AG04450 (cell line): ENCODE measurements around the gene GAP43. TPM values are rescaled to one million over a fixed set of nuclear protein-coding genes. Genes with fewer than 3 reads are reported as not detected.

ENCODE experiments used
- CTCF ChIA-PET: fragments of 300-600, 350-600 bp; formaldehyde crosslinking; extraction: SDS; loops from one replicate; lab custom pipeline; 2022; ENCODE audit warnings: antibody characterized with exemption, inconsistent platforms; lab: Charles Lee
- POLR2A ChIA-PET: fragments of 350-600 bp; formaldehyde crosslinking; extraction: SDS; loops from one replicate; lab custom pipeline; 2021; ENCODE audit warnings: antibody characterized with exemption, inconsistent platforms; lab: Yijun Ruan, JAX
- DNase-seq: peaks from one replicate; pipeline ENCODE4 v3.0.0-alpha.2; 2011; ENCODE audit warnings: low read depth, low spot score
- H3K27ac ChIP-seq: one replicate; pipeline ENCODE4 v1.5.1; 2012; ENCODE audit warnings: low read depth, low read length, control low read depth
- H3K27me3 ChIP-seq: one replicate; pipeline ENCODE4 v1.6.0; 2012; ENCODE audit warnings: low read length; ENCODE audit not compliant: control insufficient read depth, insufficient read depth
- H3K4me3 ChIP-seq: 2 replicates; pipeline ENCODE4 v1.5.1; 2011; ENCODE audit warnings: mild to moderate bottlenecking, low read depth, low read length, control low read depth
- H3K9me3 ChIP-seq: 2 replicates; pipeline ENCODE4 v1.5.1; 2012; ENCODE audit warnings: low read length; ENCODE audit not compliant: control insufficient read depth, insufficient read depth
- CTCF ChIP-seq: IDR thresholded peaks from 2 replicates; pipeline ENCODE4 v1.5.1; 2011; ENCODE audit warnings: low read depth, low read length, control low read depth, inconsistent platforms
- polyA plus RNA-seq: library from polyadenylated mRNA; depleted of rRNA; stranded (reverse); fragments of >200 nt; gene quantifications from 2 replicates; pipeline ENCODE4 v1.2.3, GENCODE V29; 2011

Gene GAP43
- polyA plus RNA-seq, 1 experiment: 1.3 TPM

- no peak for TF ChIP-seq CTCF
- POLR2A ChIA-PET: no interaction called here
- H3K27ac ChIP-seq: no peak overlapping the region
- no peaks in the 10 kb centered on the region for H3K9me3 ChIP-seq
- no peaks in the 10 kb centered on the region for H3K27me3 ChIP-seq
- H3K4me3 ChIP-seq: no peak overlapping the region
- no peak for DNase-seq
- CTCF ChIA-PET: no interaction called here
These were observed 42.8 kb downstream of the GAP43 start for GRCh38 chr3:115666081-115666480.

GRCh38 chr3:115666920-115667737 lies 43.8 kb downstream of the GAP43 start:
- no peak for TF ChIP-seq CTCF
- H3K4me3 ChIP-seq: no peak overlapping the region
- no peaks in the 10 kb centered on the region for H3K27me3 ChIP-seq
- ChIA-PET POLR2A (no interaction called here), CTCF (interaction anchor here (0.6 kb wide), 1 partner anchor 449 kb away, joined by 3 read pairs; no protein-coding TSS in a partner anchor)
- no peak overlapping the region for H3K27ac ChIP-seq
- no peaks in the 10 kb centered on the region for H3K9me3 ChIP-seq
- DNase-seq: no peak

DNA sequence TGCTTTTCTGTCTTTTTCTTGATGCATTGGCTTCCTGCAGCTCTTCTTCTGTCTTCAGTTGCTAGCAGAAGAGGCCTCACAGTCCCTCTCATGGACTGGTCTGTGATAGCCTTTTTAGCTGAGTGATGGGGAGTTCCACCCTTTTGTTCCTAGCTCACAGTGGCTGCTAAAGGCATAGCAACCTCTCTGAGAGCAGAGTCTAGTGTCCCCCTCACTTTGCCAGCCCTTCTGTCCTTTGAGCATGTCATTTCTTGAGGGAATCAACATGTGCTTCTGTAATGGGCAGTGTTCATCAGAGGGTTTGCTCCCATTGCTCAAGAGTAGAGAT lies 44.4 kb downstream of the GAP43 start:
- no peak for TF ChIP-seq CTCF
- Histone ChIP-seq H3K9me3 (no peaks in the 10 kb centered on the region), H3K27ac (no peak overlapping the region), H3K27me3 (no peaks in the 10 kb centered on the region), H3K4me3 (no peak overlapping the region)
- ChIA-PET POLR2A (no interaction called here), CTCF (no interaction called here)
- DNase-seq: no peak

DNA sequence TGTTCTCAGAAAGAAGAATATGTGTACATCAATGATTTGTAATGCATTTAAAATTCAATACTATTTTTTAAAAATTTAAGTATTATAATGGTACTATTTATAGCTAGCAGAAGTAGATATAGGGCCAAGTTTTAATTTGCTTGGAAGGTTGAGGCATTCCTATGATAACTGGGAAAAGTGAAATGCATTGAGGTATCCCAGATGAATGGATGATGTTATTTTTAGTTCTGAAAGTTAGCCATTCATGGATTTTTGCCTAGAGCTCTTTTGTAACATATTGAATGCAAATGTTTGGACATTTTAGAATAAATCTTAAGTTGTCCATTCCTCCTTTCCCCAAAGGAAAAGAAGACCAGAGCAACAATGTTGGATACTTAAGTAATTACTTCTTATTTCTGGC lies 47.6 kb downstream of the GAP43 start:
- CTCF ChIA-PET: interaction anchor here (1.9 kb wide), 1 partner anchor 22 kb away, joined by 5 read pairs; no protein-coding TSS in a partner anchor
- TF ChIP-seq CTCF: no peak
- no peak for DNase-seq
- POLR2A ChIA-PET: no interaction called here
- Histone ChIP-seq H3K4me3 (no peak overlapping the region), H3K9me3 (no peaks in the 10 kb centered on the region), H3K27me3 (no peaks in the 10 kb centered on the region), H3K27ac (no peak overlapping the region)

DNA sequence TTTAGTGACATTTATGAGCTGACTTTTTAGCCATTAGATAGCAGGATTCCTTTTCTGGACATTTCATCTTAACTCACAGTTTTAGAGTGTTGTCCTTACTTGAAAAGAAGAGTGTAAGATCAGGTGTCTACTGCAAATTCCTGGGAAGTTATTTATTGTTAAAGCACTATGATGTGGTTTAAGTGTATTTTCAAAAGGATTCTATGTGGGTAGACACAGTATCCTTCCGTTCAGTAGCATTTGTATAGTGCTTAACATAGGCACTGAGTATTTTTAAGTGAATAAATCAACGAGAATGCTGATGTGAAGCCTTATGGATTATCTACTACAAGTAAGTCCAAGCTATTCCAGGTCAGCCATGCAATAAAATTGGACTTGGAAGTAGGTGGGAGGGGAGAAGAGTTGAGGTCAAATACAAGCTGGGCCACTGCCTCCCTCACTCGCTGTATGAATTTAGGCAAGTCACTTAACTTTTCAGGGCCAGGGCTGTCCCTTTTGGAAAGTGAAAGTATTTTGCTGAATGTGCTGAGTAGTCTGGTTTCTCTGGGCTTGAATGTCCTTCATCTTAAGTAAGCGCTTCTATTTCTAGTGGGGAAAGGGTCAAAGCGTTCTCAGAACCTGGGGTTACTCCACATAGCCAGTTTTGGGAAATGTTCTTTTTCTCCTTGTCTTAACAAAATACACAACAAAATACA lies 48.6 kb downstream of the GAP43 start:
- Histone ChIP-seq H3K27me3 (no peaks in the 10 kb centered on the region), H3K27ac (no peak overlapping the region), H3K9me3 (no peaks in the 10 kb centered on the region), H3K4me3 (no peak overlapping the region)
- CTCF ChIA-PET: interaction anchor here (0.6 to 1.9 kb wide), 2 partner anchors 21 to 155 kb away, joined by 3 to 5 read pairs; no protein-coding TSS in a partner anchor
- DNase-seq: no peak
- TF ChIP-seq CTCF: no peak
- POLR2A ChIA-PET: no interaction called here
